Right lobe of liver (tissue), 4 donors: ENCODE data around the gene DCTN3.

Experiments
- POLR2A ChIP-seq: fragments of 450-650 bp; IDR thresholded peaks from one replicate; pipeline ENCODE4 v1.6.1; 2017; ENCODE audit warnings: antibody characterized with exemption, mild to moderate bottlenecking
- TF ChIP-seq, protein P1 (sequence below), 4 donors: fragments of 200-600 bp in 3 of 4; fragments of 450-650 bp in 1 of 4; IDR thresholded peaks; one replicate each; pipeline versions ENCODE4 v1.5.1 to v1.8.0; 2016 to 2022; ENCODE audit warnings: antibody characterized with exemption in 4 of 4, mild to moderate bottlenecking in 2 of 4
- donor health status: DM: no; HTN: no; CAD: no.
- donor health status: DM: no; HTN: no; CAD: no.
- donor health status: DM: no; HTN: yes; CAD: no.

DNA sequence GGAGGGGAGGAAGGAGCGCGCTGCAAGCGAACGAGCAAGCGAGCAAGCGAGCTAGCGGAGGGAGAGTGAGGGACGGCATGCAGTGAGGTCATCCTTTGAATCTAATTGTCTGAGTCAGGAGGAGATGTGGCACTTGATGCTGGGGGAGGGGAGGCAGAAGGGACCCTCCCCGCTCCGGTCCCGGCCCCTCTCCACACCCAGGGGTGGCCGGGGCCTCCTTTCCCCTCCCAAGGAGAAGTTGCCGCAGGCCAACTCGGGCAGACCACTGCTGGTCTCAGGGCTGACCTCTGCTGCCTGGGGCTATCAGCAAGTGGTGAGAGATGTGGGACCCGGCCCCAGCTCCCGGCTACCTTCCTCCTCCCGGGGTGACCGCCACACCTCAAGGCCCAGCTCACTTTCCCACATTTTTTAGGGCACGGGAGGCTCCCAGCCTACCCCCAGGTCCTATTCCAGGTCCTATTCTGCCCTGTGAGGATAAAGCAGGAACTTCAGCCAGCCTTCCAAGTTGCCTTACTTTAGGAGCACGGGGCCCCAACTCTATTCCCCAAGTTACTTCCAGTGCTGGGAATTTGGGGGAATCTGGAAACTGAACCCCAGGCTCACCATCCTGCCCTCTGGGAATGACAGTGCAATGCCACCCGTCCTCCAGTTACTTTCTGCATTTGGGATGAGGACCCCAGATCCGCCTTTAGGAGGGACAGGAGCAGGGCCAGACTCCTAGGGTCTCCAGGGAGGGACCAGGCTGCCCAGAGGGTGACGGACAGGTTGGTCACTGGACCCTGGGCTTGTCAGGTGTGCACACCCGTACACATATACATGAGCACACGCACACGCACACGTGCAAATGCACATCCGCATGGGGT lies 41.8 kb downstream of the DCTN3 start:
- TF ChIP-seq, protein P1, sequence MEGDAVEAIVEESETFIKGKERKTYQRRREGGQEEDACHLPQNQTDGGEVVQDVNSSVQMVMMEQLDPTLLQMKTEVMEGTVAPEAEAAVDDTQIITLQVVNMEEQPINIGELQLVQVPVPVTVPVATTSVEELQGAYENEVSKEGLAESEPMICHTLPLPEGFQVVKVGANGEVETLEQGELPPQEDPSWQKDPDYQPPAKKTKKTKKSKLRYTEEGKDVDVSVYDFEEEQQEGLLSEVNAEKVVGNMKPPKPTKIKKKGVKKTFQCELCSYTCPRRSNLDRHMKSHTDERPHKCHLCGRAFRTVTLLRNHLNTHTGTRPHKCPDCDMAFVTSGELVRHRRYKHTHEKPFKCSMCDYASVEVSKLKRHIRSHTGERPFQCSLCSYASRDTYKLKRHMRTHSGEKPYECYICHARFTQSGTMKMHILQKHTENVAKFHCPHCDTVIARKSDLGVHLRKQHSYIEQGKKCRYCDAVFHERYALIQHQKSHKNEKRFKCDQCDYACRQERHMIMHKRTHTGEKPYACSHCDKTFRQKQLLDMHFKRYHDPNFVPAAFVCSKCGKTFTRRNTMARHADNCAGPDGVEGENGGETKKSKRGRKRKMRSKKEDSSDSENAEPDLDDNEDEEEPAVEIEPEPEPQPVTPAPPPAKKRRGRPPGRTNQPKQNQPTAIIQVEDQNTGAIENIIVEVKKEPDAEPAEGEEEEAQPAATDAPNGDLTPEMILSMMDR (IDR thresholded peaks at IDR 0.05): no peak
- no peak for TF ChIP-seq POLR2A
